Iris pigment epithelial cell (primary cell): ENCODE data around the gene DISC1.
"Not testable (repeated sequence)": the region's sequence is repeated elsewhere in the genome, so short reads cannot be mapped to it uniquely, and the experiment has no call there.

Experiments
- DNase-seq: peaks from one replicate; pipeline ENCODE4 v3.0.0-alpha.2; 2011; ENCODE audit warnings: low read depth

DISC1 gene

GRCh38 chr1:231626535-231626950 lies at the start of gene DISC1:
Gene DISC1, plus strand, starts transcription at chr1:231626790. Its CDS starts 78 bp downstream, at chr1:231626868.
- peak; percentile 94 for DNase-seq

GRCh38 chr1:231576804-231577718 lies 49.5 kb upstream of the DISC1 start:
- no peak for DNase-seq

DNA sequence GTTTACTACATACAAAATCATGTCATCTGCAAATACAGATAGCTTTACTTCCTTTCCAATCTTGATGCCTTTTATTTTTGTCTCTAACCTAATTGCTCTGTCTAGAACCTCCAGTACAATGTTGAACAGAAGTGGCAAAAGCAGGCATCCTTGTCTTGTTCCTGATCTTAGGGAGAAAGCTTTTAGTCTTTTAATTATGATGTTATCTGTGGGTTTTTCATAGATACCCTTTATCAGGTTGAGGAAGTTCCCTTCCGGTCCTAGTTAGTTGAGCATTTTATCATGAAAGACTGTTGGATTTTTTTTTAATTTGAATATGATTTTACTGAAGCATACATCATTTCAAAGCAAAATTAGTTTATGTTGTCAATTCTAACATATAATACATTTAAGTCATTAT lies 45.7 kb upstream of the DISC1 start:
- no peak for DNase-seq

DNA sequence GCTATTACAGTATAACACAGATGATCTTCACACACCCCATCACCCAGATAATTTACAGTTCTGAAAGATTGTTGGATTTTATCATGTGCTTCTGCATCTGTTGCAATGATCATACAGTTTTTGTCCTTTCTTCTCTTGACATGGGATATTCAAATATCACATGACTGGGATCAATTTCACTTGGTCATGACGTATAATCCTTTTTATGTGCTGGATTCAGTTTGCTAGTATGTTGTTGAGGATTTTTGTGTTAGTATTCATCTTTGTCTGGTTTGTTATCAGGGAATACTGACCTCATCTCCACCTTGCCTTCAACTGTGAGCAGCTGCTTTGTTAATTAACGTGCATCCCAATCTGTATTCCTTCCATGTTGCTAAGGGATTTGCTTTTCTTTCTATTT lies 44.7 kb upstream of the DISC1 start:
- DNase-seq: no peak

- DNase-seq: no peak
These were observed 43.2 kb upstream of the DISC1 start for GRCh38 chr1:231583376-231583775.

GRCh38 chr1:231584117-231584516 lies 42.5 kb upstream of the DISC1 start:
- peak; percentile 85 for DNase-seq

DNA sequence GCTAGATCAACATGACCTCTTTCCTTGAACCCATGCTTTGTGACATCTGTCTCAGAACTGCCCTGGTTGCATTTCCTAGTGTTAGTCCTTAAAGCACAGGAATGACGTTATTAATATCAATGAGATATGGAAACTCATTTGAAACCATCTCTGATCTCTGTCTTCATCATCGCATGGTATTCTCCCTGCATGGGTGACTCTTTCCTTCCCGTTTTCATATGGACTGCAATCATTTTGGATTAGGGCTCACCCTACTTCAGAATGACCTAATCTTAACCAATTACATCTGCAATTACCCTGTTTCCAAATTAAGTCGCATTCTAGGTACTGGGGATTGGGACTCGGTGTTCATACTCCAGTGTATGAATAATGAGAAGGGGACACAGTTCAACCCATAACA lies 41.7 kb upstream of the DISC1 start:
- no peak for DNase-seq

DNA sequence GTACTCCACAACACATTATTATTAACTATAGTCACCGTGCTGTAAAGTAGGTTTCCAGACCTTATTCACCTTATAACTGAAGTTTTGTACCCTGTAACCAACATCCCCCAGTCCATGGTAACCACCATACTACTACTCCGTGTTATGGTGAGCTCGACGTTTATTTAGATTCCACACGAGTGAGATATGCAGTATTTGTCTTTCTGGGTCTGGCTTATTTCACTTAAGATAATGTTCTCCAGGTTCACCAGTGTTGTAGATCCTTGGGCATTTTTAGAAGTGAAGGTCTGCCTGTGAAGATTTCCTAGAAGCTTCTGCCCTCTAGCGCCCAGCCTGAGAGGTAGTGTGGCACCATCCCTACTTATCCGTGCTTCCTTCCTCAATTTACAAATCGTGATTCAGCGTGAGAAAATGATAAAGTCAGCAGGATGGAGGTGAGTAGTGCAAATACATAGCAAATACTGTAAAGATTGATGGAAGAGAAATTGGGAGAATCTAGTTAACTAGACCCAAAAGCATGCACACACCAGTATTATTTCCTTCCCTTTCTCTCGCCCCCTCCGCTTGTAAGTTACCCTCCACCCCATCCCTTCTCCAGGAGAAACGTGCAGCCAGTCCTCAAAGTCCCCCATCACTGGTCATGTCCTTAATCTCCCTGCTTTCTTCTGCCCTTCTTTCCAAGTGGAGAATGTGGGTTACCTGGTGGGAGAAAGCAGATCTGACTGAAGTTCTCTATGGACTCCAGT lies 36.0 kb upstream of the DISC1 start:
- DNase-seq: peak; percentile 80

- DNase-seq: no peak
These were observed 35.1 kb upstream of the DISC1 start for GRCh38 chr1:231591466-231591865.

- no peak for DNase-seq
These were observed 33.8 kb upstream of the DISC1 start for GRCh38 chr1:231592809-231593208.

- DNase-seq: not testable (repeated sequence)
These were observed 33.3 kb upstream of the DISC1 start for GRCh38 chr1:231593264-231593663.

GRCh38 chr1:231594123-231594522 lies 32.5 kb upstream of the DISC1 start:
- DNase-seq: no peak

DNA sequence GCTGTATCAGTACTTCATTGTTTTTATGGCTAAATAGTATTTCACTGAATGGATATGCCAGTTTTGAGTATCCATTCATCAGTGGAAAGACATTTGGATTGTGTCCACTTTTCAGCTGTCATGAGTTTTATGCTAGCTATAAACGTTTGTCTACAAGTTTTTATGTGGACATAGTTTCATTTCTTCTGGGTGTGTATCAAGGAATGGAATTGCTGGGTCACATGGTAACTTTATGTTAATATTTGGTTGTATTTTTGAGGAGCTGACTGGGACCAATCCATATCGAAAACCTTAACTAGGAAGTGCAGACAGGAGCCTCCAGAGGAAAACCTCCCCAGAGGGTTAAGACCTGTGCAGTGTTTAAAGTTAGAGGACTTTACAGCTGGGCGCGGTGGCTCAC lies 31.8 kb upstream of the DISC1 start:
- no peak for DNase-seq

GRCh38 chr1:231596337-231596791 lies 30.2 kb upstream of the DISC1 start:
- peak; percentile 38 for DNase-seq

DNA sequence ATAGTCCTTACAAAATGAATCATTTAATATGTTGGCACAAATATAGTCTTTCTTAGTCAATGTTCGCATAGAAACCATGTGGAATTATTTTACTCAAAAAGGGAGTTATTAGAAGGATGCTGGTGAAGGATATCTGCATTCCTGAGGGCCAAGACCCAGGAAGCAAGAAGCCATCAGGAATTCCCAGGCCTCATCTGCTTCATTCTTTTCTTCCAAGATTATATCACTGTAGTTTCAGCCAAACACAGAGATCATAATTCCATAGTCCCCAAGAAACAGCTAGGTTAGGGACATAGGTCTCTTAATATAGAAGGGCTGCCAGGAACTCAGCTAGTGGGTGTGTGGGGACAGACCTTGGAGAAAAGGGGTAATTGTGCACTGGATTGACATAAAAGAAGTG lies 28.6 kb upstream of the DISC1 start:
- no peak for DNase-seq

- DNase-seq: peak; percentile 35
These were observed 26.1 kb upstream of the DISC1 start for GRCh38 chr1:231600458-231600976.

- peak; percentile 47 for DNase-seq
These were observed 24.5 kb upstream of the DISC1 start for GRCh38 chr1:231601824-231602672.

DNA sequence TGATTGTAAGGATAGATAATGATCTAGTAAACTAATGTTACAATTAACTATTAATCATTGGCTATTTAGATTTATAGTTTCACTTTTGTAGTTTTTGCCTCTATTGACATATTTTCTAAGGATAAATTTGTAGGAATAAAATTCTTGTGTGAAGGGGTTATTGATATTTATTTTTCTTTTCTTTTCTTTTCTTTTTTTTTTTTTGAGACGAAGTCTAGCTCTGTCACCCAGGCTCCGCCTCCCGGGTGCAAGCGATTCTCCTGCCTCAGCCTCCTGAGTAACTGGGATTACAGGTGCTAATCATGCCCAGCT lies 24.0 kb upstream of the DISC1 start:
- DNase-seq: no peak

DNA sequence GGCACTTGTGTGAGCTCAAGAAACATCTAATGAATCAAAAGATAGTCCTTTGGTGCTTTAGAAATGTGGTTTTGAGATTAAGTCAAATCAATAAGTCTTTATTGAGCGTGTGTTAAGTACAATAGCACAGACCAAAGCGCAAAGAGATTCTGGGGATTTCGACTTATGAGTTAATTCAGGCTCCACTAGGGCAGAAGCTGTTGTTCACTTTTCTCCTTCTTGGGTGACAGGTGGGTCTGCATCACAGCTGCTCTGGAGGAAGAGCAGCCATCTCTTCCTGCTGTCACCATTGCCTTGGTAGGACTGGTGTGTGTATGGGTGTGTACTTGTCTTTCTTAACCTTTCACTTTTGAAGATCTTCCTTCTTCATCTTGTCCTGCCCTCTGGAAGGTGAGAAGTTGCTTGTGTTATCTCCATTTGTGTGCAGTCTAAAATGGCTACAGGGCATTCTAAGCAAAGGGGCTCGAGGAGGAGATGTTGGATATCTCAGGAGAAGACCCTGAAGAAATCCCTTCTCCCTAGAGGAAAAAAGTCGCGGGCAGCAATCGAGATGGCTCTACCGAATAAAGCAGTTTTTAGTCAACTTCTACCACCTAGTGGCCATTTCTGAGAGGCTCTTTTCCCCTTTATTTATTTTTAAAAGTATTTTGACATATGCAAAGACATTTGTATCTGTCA lies 22.9 kb upstream of the DISC1 start:
- DNase-seq: peak; percentile 60

GRCh38 chr1:231604276-231604621 lies 22.3 kb upstream of the DISC1 start:
- DNase-seq: no peak
